WTC11 (cell line): ENCODE data around the gene TSEN54.
"Not testable (repeated sequence)": the region's sequence is repeated elsewhere in the genome, so short reads cannot be mapped to it uniquely, and the experiment has no call there.

ENCODE experiments used
- CTCF ChIP-seq: fragments of 200-600 bp; IDR thresholded peaks from 2 replicates; pipeline ENCODE4 v1.8.0; 2022; ENCODE audit warnings: antibody characterized with exemption
- GABPB1 ChIP-seq: sonication (generic); formaldehyde crosslinking; IDR thresholded peaks from 2 replicates; pipeline ENCODE4 v1.8.1; 2023; ENCODE audit warnings: mild to moderate bottlenecking, missing genetic modification reagents
- ZNF121 ChIP-seq: sonication (generic); formaldehyde crosslinking; IDR thresholded peaks from 2 replicates; pipeline ENCODE4 v1.8.0; 2023; ENCODE audit warnings: missing genetic modification reagents

- TF ChIP-seq GABPB1 (CRISPR knock-in tag); CTCF; ZNF121: not testable (repeated sequence)
Measured at GRCh38 chr17:75520413-75520812, 4.1 kb downstream of the TSEN54 start.
